IMR-90 (cell line): ENCODE measurements around the gene BCAP31.

ENCODE experiments used
- CTCF ChIP-seq: conservative IDR thresholded peaks from 2 replicates; pipeline ENCODE4 v1.5.1; 2012; ENCODE audit warnings: mild to moderate bottlenecking, low read depth, low read length, improper control_type of control experiment
- POLR2A ChIP-seq: IDR thresholded peaks from 2 replicates; pipeline ENCODE4 v1.6.1; 2012; ENCODE audit warnings: mild to moderate bottlenecking, low read depth, low read length

GRCh38 chrX:153693216-153694086, 30.7 kb downstream of the BCAP31 start:
- TF ChIP-seq CTCF (no peak), POLR2A (no peak)
